H1 (cell line): ENCODE measurements around the gene OPN1SW. TPM values are rescaled to one million over a fixed set of nuclear protein-coding genes. Genes with fewer than 3 reads are reported as not detected.

Source experiments
- POLR2A ChIP-seq, 2 experiments: IDR thresholded peaks; 1 replicate in 1 of 2; 2 replicates in 1 of 2; pipeline ENCODE4 v1.6.1; 2011; ENCODE audit warnings: low read depth in 2 of 2, low read length in 2 of 2, mild to moderate bottlenecking in 2 of 2; ENCODE audit errors: control extremely low read depth in 1 of 2
- USF2 ChIP-seq: IDR thresholded peaks from 2 replicates; pipeline ENCODE4 v1.6.1; 2011; ENCODE audit warnings: low read length, improper control_type of control experiment
- polyA plus RNA-seq, 7 experiments: library from polyadenylated mRNA; depleted of rRNA in 3 of 7; stranded (reverse) in 5 of 7; unstranded in 2 of 7; fragments of >200 nt in 5 of 7; fragments of 200-250 nt in 2 of 7; gene quantifications; 1 replicate in 5 of 7; 2 replicates in 1 of 7; 4 replicates in 1 of 7; pipeline versions ENCODE4 v1.2.1 to v1.2.3, GENCODE V29; 2011 to 2013; ENCODE audit warnings: missing spikeins in 2 of 7, mixed read lengths in 2 of 7
- total RNA-seq: library from RNA; stranded (reverse); fragmentation: NEBNext Ultra II Directional; extraction: Animal tissue kit (Norgen Biotek cat#: 25700); gene quantifications from 2 replicates; pipeline ENCODE4 v1.2.1, GENCODE V29; 2021

Gene OPN1SW
- total and polyA plus RNA-seq, 2 of the 8 experiments (the other 6 are each of a cell fraction or from before 2014, with no cell fraction given), result not detected

GRCh38 chr7:128740996-128741395 lies 34.6 kb downstream of the OPN1SW start (continued):
- TF ChIP-seq USF2 (no peak), POLR2A (IDR thresholded peaks at IDR 0.05; ENCODE audit: control extremely low read depth in 1 of 2, low read depth in 2 of 2, low read length in 2 of 2) (no peak)
